Limb (tissue), 2 donors: ENCODE data around the gene RHBDD1.

Experiments used
- DNase-seq, 2 donors: peaks; one replicate each; pipeline ENCODE4 v3.0.0-alpha.2; 2016; ENCODE audit errors: extremely low spot score in 2 of 2

Gene RHBDD1

GRCh38 chr2:226913641-226914040, 77.8 kb downstream of the RHBDD1 start:
- DNase-seq = no peak

GRCh38 chr2:226915846-226916360, 80.0 kb downstream of the RHBDD1 start:
- no peak for DNase-seq

GRCh38 chr2:226916669-226917068, 80.8 kb downstream of the RHBDD1 start:
- DNase-seq = no peak

- DNase-seq = no peak
Observed at GRCh38 chr2:226932443-226932842, 96.6 kb downstream of the RHBDD1 start.

- no peak for DNase-seq
Observed at GRCh38 chr2:226934546-226935201, 98.8 kb downstream of the RHBDD1 start.

- DNase-seq = no peak
Observed at GRCh38 chr2:226943862-226944620, 108.2 kb downstream of the RHBDD1 start.

- peak in 1 of 2 donors; percentile 15 for DNase-seq
Observed at GRCh38 chr2:226953206-226953605, 117.4 kb downstream of the RHBDD1 start.

- no peak for DNase-seq
Observed at GRCh38 chr2:226953826-226954225, 118.0 kb downstream of the RHBDD1 start.

- no peak for DNase-seq
Observed at GRCh38 chr2:226956659-226957058, 120.8 kb downstream of the RHBDD1 start.

- DNase-seq = no peak
Observed at GRCh38 chr2:226959418-226959817, 123.6 kb downstream of the RHBDD1 start.

- no peak for DNase-seq
Observed at GRCh38 chr2:226962176-226962773, 126.4 kb downstream of the RHBDD1 start.

- DNase-seq = no peak
Observed at GRCh38 chr2:226963528-226963927, 127.7 kb downstream of the RHBDD1 start.

- DNase-seq = no peak
Observed at GRCh38 chr2:226965376-226965775, 129.5 kb downstream of the RHBDD1 start.

GRCh38 chr2:226969417-226970080, 133.7 kb downstream of the RHBDD1 start:
- DNase-seq = peak in 1 of 2 donors; percentile 43

- DNase-seq = no peak
Observed at GRCh38 chr2:226970362-226970761, 134.5 kb downstream of the RHBDD1 start.

GRCh38 chr2:226971084-226971483, 135.2 kb downstream of the RHBDD1 start:
- DNase-seq = no peak

GRCh38 chr2:226971770-226972169, 135.9 kb downstream of the RHBDD1 start:
- no peak for DNase-seq

GRCh38 chr2:226973816-226974215, 138.0 kb downstream of the RHBDD1 start:
- DNase-seq = no peak

- peak in 1 of 2 donors; percentile 41 for DNase-seq
Observed at GRCh38 chr2:226977775-226978190, 141.9 kb downstream of the RHBDD1 start.

GRCh38 chr2:226978300-226978699, 142.4 kb downstream of the RHBDD1 start:
- no peak for DNase-seq

GRCh38 chr2:226979004-226979403, 143.2 kb downstream of the RHBDD1 start:
- DNase-seq = no peak
